Astrocyte (in vitro differentiated cells and primary cell): ENCODE measurements around the gene FRRS1.

Experiments
- CTCF ChIP-seq: IDR thresholded peaks from 2 replicates; pipeline ENCODE4 v1.5.1; 2011; ENCODE audit warnings: low read depth, mild to moderate bottlenecking, inconsistent platforms, low read length, moderate library complexity; ENCODE audit not compliant: insufficient read depth
- EZH2 ChIP-seq: IDR thresholded peaks from 2 replicates; pipeline ENCODE4 v1.6.1; 2012; ENCODE audit warnings: mild to moderate bottlenecking, low read length, inconsistent platforms; ENCODE audit not compliant: insufficient read depth

- TF ChIP-seq EZH2 (no peak), CTCF (no peak)
Observed at GRCh38 chr1:99811747-99812146, 45.3 kb upstream of the FRRS1 start.
